ENCODE measurements around the gene NECAB3.

NECAB3 gene

GRCh38 chr20:33693741-33694638, 19.8 kb upstream of the NECAB3 start:
- Histone ChIP-seq H3K79me2 (ENCODE audit: insufficient read depth, low read length) (no peaks in the 10 kb centered on the region), H4K20me1 (ENCODE audit: insufficient read depth, low read length) (no peaks in the 10 kb centered on the region), H3K4me3 (ENCODE audit: low read depth, low read length, poor library complexity, severe bottlenecking) (no peak overlapping the region), H3F3A (ENCODE audit: insufficient read depth, low read length) (no peaks in the 10 kb centered on the region), H3K9ac (ENCODE audit: low read length) (peak overlapping the region; percentile 31; the same call in 1 of the 2 replicates), H3K27me3 (ENCODE audit: insufficient read depth, low read length) (no peaks in the 10 kb centered on the region), H3K9me3 (ENCODE audit: low read length) (no peaks in the 10 kb centered on the region), H3K9me2 (ENCODE audit: low read depth, low read length) (no peaks in the 10 kb centered on the region), H3K4me2 (ENCODE audit: low read length) (no peak overlapping the region), H2AFZ (ENCODE audit: low read length) (0 out of 2 replicates have a peak overlapping the region, but pooled peaks have one; percentile 48), H3K36me3 (ENCODE audit: insufficient read depth, low read length) (no peaks in the 10 kb centered on the region), H3K4me1 (ENCODE audit: insufficient read depth, low read length, severe bottlenecking) (peaks cover 44% of the 10 kb centered on the region), H3K27ac (ENCODE audit: low read depth, low read length, poor library complexity, severe bottlenecking) (peak overlapping the region; percentile 76)
- no peak for TF ChIP-seq CTCF (IDR thresholded peaks at IDR 0.05; ENCODE audit: low read length)
- TF ChIP-seq EZH2 (IDR thresholded peaks at IDR 0.05; ENCODE audit: borderline replicate concordance, low read length) = no peak

GRCh38 chr20:33693289-33693688, 19.1 kb upstream of the NECAB3 start:
- no peak for TF ChIP-seq EZH2 (IDR thresholded peaks at IDR 0.05; ENCODE audit: borderline replicate concordance, low read length)
- H3K9me2 ChIP-seq (ENCODE audit: low read depth, low read length) = no peaks in the 10 kb centered on the region
- peak overlapping the region; percentile 76 for H3K27ac ChIP-seq (ENCODE audit: low read depth, low read length, poor library complexity, severe bottlenecking)
- no peak overlapping the region for H3K4me2 ChIP-seq (ENCODE audit: low read length)
- no peaks in the 10 kb centered on the region for H3K36me3 ChIP-seq (ENCODE audit: insufficient read depth, low read length)
- H3K4me1 ChIP-seq (ENCODE audit: insufficient read depth, low read length, severe bottlenecking) = peaks cover 51% of the 10 kb centered on the region
- no peaks in the 10 kb centered on the region for H3K9me3 ChIP-seq (ENCODE audit: low read length)
- no peaks in the 10 kb centered on the region for H3F3A ChIP-seq (ENCODE audit: insufficient read depth, low read length)
- H3K4me3 ChIP-seq (ENCODE audit: low read depth, low read length, poor library complexity, severe bottlenecking) = no peak overlapping the region
- 0 out of 2 replicates have a peak overlapping the region, but pooled peaks have one; percentile 48 for H2AFZ ChIP-seq (ENCODE audit: low read length)
- no peaks in the 10 kb centered on the region for H4K20me1 ChIP-seq (ENCODE audit: insufficient read depth, low read length)
- no peaks in the 10 kb centered on the region for H3K79me2 ChIP-seq (ENCODE audit: insufficient read depth, low read length)
- peak overlapping the region; percentile 31; the same call in 1 of the 2 replicates for H3K9ac ChIP-seq (ENCODE audit: low read length)
- no peaks in the 10 kb centered on the region for H3K27me3 ChIP-seq (ENCODE audit: insufficient read depth, low read length)

DNA sequence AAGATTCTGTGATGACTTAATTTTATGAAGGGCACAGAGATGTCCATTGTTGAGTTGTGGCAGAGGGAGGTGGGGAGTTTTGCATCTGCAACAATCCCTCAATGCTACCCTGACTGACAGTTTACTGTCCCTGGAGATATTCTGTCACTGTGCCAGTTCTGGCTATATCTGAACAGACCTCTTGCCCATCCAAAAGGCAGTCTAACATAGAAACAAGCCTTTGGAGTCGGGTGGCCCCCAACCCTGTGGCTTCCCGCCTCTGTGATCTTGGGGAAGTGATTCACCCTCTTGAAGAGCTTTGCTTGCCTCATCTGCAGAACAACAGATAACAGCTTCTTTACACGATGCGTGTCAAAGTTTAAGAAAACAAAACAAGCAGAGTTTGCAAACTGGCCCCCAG, 15.7 kb upstream of the NECAB3 start:
- Histone ChIP-seq H3K27ac (ENCODE audit: low read depth, low read length, poor library complexity, severe bottlenecking) (peak overlapping the region; percentile 81), H3K4me3 (ENCODE audit: low read depth, low read length, poor library complexity, severe bottlenecking) (no peak overlapping the region), H3F3A (ENCODE audit: insufficient read depth, low read length) (no peaks in the 10 kb centered on the region), H3K4me2 (ENCODE audit: low read length) (peak overlapping the region; percentile 35; the same call in 1 of the 2 replicates), H3K79me2 (ENCODE audit: insufficient read depth, low read length) (peaks cover 2% of the 10 kb centered on the region), H3K36me3 (ENCODE audit: insufficient read depth, low read length) (no peaks in the 10 kb centered on the region), H3K9me2 (ENCODE audit: low read depth, low read length) (no peaks in the 10 kb centered on the region), H3K4me1 (ENCODE audit: insufficient read depth, low read length, severe bottlenecking) (peaks cover 64% of the 10 kb centered on the region), H3K9me3 (ENCODE audit: low read length) (no peaks in the 10 kb centered on the region), H2AFZ (ENCODE audit: low read length) (0 out of 2 replicates have a peak overlapping the region, but pooled peaks have one; percentile 46), H4K20me1 (ENCODE audit: insufficient read depth, low read length) (no peaks in the 10 kb centered on the region), H3K9ac (ENCODE audit: low read length) (peak overlapping the region; percentile 31), H3K27me3 (ENCODE audit: insufficient read depth, low read length) (no peaks in the 10 kb centered on the region)
- TF ChIP-seq EZH2 (IDR thresholded peaks at IDR 0.05; ENCODE audit: borderline replicate concordance, low read length) = no peak
- TF ChIP-seq CTCF (IDR thresholded peaks at IDR 0.05; ENCODE audit: low read length) = no peak
